Ishikawa (cell line): Measurements from ENCODE around the gene CERS6.

Experiments
- CEBPB ChIP-seq: IDR thresholded peaks from 2 replicates; pipeline ENCODE4 v1.6.1; 2012
- EP300 ChIP-seq: IDR thresholded peaks from 2 replicates; pipeline ENCODE4 v1.6.1; 2012; ENCODE audit warnings: borderline replicate concordance
- NFIC ChIP-seq: IDR thresholded peaks from 2 replicates; pipeline ENCODE4 v1.6.1; 2012
- RAD21 ChIP-seq: IDR thresholded peaks from 2 replicates; pipeline ENCODE4 v1.6.1; 2012; ENCODE audit warnings: low read depth
- TAF1 ChIP-seq: IDR thresholded peaks from 2 replicates; pipeline ENCODE4 v1.6.1; 2012; ENCODE audit warnings: low read depth, mild to moderate bottlenecking
- TCF12 ChIP-seq: IDR thresholded peaks from 2 replicates; pipeline ENCODE4 v1.6.1; 2012; ENCODE audit warnings: low read depth
- YY1 ChIP-seq: IDR thresholded peaks from 2 replicates; pipeline ENCODE4 v1.6.1; 2012; ENCODE audit warnings: low read depth
- ZBTB7A ChIP-seq: IDR thresholded peaks from 2 replicates; pipeline ENCODE4 v1.6.1; 2012; ENCODE audit warnings: low read depth
- TF ChIP-seq, protein P1 (sequence below): IDR thresholded peaks from 2 replicates; pipeline ENCODE4 v1.6.1; 2012
- TF ChIP-seq, protein P2 (sequence below): IDR thresholded peaks from 2 replicates; pipeline ENCODE4 v1.6.1; 2012; ENCODE audit warnings: low read depth, mild to moderate bottlenecking

DNA sequence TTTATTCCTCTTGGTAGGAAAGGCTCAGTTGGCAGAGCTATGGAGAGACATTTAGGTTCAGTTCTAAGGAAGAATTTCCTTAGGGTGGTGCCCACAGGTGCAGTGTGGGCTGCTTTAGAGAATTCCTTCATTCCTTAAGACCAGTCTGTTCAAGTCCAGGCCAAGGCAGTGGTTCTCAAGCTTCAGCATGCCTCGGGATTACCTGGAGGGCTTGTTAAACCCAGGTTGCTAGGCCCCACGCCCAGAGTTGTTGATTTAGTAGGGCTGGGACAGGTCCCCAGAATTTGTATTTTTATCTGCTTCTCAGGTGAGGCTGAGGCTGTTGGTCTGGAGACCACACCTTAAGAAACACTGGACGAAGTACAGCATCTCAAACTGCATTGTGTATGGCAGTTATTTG, 68.9 kb downstream of the CERS6 start:
- TF ChIP-seq ZBTB7A (no peak), TCF12 (no peak), RAD21 (no peak), YY1 (no peak), NFIC (no peak), CEBPB (no peak), TAF1 (no peak), EP300 (no peak)
- TF ChIP-seq, protein P1, sequence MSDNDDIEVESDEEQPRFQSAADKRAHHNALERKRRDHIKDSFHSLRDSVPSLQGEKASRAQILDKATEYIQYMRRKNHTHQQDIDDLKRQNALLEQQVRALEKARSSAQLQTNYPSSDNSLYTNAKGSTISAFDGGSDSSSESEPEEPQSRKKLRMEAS = no peak
- TF ChIP-seq, protein P2, sequence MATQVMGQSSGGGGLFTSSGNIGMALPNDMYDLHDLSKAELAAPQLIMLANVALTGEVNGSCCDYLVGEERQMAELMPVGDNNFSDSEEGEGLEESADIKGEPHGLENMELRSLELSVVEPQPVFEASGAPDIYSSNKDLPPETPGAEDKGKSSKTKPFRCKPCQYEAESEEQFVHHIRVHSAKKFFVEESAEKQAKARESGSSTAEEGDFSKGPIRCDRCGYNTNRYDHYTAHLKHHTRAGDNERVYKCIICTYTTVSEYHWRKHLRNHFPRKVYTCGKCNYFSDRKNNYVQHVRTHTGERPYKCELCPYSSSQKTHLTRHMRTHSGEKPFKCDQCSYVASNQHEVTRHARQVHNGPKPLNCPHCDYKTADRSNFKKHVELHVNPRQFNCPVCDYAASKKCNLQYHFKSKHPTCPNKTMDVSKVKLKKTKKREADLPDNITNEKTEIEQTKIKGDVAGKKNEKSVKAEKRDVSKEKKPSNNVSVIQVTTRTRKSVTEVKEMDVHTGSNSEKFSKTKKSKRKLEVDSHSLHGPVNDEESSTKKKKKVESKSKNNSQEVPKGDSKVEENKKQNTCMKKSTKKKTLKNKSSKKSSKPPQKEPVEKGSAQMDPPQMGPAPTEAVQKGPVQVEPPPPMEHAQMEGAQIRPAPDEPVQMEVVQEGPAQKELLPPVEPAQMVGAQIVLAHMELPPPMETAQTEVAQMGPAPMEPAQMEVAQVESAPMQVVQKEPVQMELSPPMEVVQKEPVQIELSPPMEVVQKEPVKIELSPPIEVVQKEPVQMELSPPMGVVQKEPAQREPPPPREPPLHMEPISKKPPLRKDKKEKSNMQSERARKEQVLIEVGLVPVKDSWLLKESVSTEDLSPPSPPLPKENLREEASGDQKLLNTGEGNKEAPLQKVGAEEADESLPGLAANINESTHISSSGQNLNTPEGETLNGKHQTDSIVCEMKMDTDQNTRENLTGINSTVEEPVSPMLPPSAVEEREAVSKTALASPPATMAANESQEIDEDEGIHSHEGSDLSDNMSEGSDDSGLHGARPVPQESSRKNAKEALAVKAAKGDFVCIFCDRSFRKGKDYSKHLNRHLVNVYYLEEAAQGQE = no peak
